ENCODE results near the gene PPARD. TPM values are rescaled to one million over a fixed set of nuclear protein-coding genes. Genes with fewer than 3 reads are reported as not detected.
"Not testable (repeated sequence)": the region's sequence is repeated elsewhere in the genome, so short reads cannot be mapped to it uniquely, and the experiment has no call there.

The PPARD gene
- total RNA-seq, 1 experiment from 2014 or later: 13.8 TPM

- Histone ChIP-seq H3K9me3 (ENCODE audit: low read depth, low read length, poor library complexity, severe bottlenecking) (no peaks in the 10 kb centered on the region), H3K27me3 (replicated peaks; ENCODE audit: insufficient read depth, low read depth, low read length, poor library complexity) (no peaks in the 10 kb centered on the region), H3K27ac (ENCODE audit: low read depth, low read length, poor library complexity, severe bottlenecking) (no peak overlapping the region), H3K4me3 (ENCODE audit: low read depth, low read length, poor library complexity, severe bottlenecking) (no peak overlapping the region), H3K4me1 (ENCODE audit: insufficient read depth, low read length, poor library complexity, severe bottlenecking) (no peaks in the 10 kb centered on the region), H3K36me3 (ENCODE audit: insufficient read depth, low read length, poor library complexity, severe bottlenecking) (no peaks in the 10 kb centered on the region)
- TF ChIP-seq EZH2 (IDR thresholded peaks at IDR 0.05; ENCODE audit: borderline replicate concordance, low read depth, low read length, poor library complexity, severe bottlenecking): no peak
- no peak for TF ChIP-seq CTCF (conservative IDR thresholded peaks at IDR 0.05; ENCODE audit: low read depth, low read length)
- no TSS peak for BruUV-seq (replicated peaks)
- POLR2A ChIA-PET (ENCODE audit: low non-redundant PET): no interaction called here
- DNase-seq (ENCODE audit: low spot score): no peak
- intact Hi-C loops (cut with micrococcal nuclease; ENCODE audit: unreplicated experiment): no loop called here
- CTCF ChIA-PET: no interaction called here
Observed at GRCh38 chr6:35300848-35301247, 41.5 kb upstream of the PPARD start.

- TF ChIP-seq CTCF (conservative IDR thresholded peaks at IDR 0.05; ENCODE audit: low read depth, low read length) (no peak), EZH2 (IDR thresholded peaks at IDR 0.05; ENCODE audit: borderline replicate concordance, low read depth, low read length, poor library complexity, severe bottlenecking) (no peak)
- Histone ChIP-seq H3K27ac (ENCODE audit: low read depth, low read length, poor library complexity, severe bottlenecking) (no peak overlapping the region), H3K9me3 (ENCODE audit: low read depth, low read length, poor library complexity, severe bottlenecking) (no peaks in the 10 kb centered on the region), H3K4me1 (ENCODE audit: insufficient read depth, low read length, poor library complexity, severe bottlenecking) (no peaks in the 10 kb centered on the region), H3K27me3 (replicated peaks; ENCODE audit: insufficient read depth, low read depth, low read length, poor library complexity) (no peaks in the 10 kb centered on the region), H3K36me3 (ENCODE audit: insufficient read depth, low read length, poor library complexity, severe bottlenecking) (no peaks in the 10 kb centered on the region), H3K4me3 (ENCODE audit: low read depth, low read length, poor library complexity, severe bottlenecking) (no peak overlapping the region)
- CTCF ChIA-PET: no interaction called here
- POLR2A ChIA-PET (ENCODE audit: low non-redundant PET): no interaction called here
- no peak for DNase-seq (ENCODE audit: low spot score)
- intact Hi-C loops (cut with micrococcal nuclease; ENCODE audit: unreplicated experiment): no loop called here
- BruUV-seq (replicated peaks): no TSS peak
Observed at GRCh38 chr6:35302604-35303241, 39.6 kb upstream of the PPARD start.

GRCh38 chr6:35304299-35304698, 38.1 kb upstream of the PPARD start:
- POLR2A ChIA-PET (ENCODE audit: low non-redundant PET): no interaction called here

GRCh38 chr6:35305117-35305516, 37.2 kb upstream of the PPARD start:
- no peak for DNase-seq (ENCODE audit: low spot score)
- Histone ChIP-seq H3K4me3 (ENCODE audit: low read depth, low read length, poor library complexity, severe bottlenecking) (no peak overlapping the region), H3K9me3 (ENCODE audit: low read depth, low read length, poor library complexity, severe bottlenecking) (no peaks in the 10 kb centered on the region), H3K36me3 (ENCODE audit: insufficient read depth, low read length, poor library complexity, severe bottlenecking) (no peaks in the 10 kb centered on the region), H3K27me3 (replicated peaks; ENCODE audit: insufficient read depth, low read depth, low read length, poor library complexity) (no peaks in the 10 kb centered on the region), H3K27ac (ENCODE audit: low read depth, low read length, poor library complexity, severe bottlenecking) (no peak overlapping the region), H3K4me1 (ENCODE audit: insufficient read depth, low read length, poor library complexity, severe bottlenecking) (no peaks in the 10 kb centered on the region)
- intact Hi-C loops (cut with micrococcal nuclease; ENCODE audit: unreplicated experiment): no loop called here
- ChIA-PET POLR2A (ENCODE audit: low non-redundant PET) (no interaction called here), CTCF (interaction anchor here (0.7 kb wide), 1 partner anchor 159 kb away, joined by 4 read pairs; no protein-coding TSS in a partner anchor)
- no TSS peak for BruUV-seq (replicated peaks)
- TF ChIP-seq EZH2 (IDR thresholded peaks at IDR 0.05; ENCODE audit: borderline replicate concordance, low read depth, low read length, poor library complexity, severe bottlenecking) (no peak), CTCF (conservative IDR thresholded peaks at IDR 0.05; ENCODE audit: low read depth, low read length) (no peak)

More at GRCh38 chr6:35304299-35304698, 38.1 kb upstream of the PPARD start:
- Histone ChIP-seq H3K9me3 (ENCODE audit: low read depth, low read length, poor library complexity, severe bottlenecking) (no peaks in the 10 kb centered on the region), H3K4me3 (ENCODE audit: low read depth, low read length, poor library complexity, severe bottlenecking) (no peak overlapping the region), H3K27ac (ENCODE audit: low read depth, low read length, poor library complexity, severe bottlenecking) (no peak overlapping the region), H3K27me3 (replicated peaks; ENCODE audit: insufficient read depth, low read depth, low read length, poor library complexity) (no peaks in the 10 kb centered on the region), H3K4me1 (ENCODE audit: insufficient read depth, low read length, poor library complexity, severe bottlenecking) (no peaks in the 10 kb centered on the region), H3K36me3 (ENCODE audit: insufficient read depth, low read length, poor library complexity, severe bottlenecking) (no peaks in the 10 kb centered on the region)
- CTCF ChIA-PET: no interaction called here
- BruUV-seq (replicated peaks): no TSS peak
- TF ChIP-seq EZH2 (IDR thresholded peaks at IDR 0.05; ENCODE audit: borderline replicate concordance, low read depth, low read length, poor library complexity, severe bottlenecking): no peak
- intact Hi-C loops (cut with micrococcal nuclease; ENCODE audit: unreplicated experiment): no loop called here
- no peak for DNase-seq (ENCODE audit: low spot score)

- H3K36me3 ChIP-seq (ENCODE audit: insufficient read depth, low read length, poor library complexity, severe bottlenecking); H3K27me3 ChIP-seq (replicated peaks; ENCODE audit: insufficient read depth, low read depth, low read length, poor library complexity); POLR2A ChIA-PET (ENCODE audit: low non-redundant PET); H3K27ac ChIP-seq (ENCODE audit: low read depth, low read length, poor library complexity, severe bottlenecking); H3K4me1 ChIP-seq (ENCODE audit: insufficient read depth, low read length, poor library complexity, severe bottlenecking); H3K4me3 ChIP-seq (ENCODE audit: low read depth, low read length, poor library complexity, severe bottlenecking); DNase-seq (ENCODE audit: low spot score); H3K9me3 ChIP-seq (ENCODE audit: low read depth, low read length, poor library complexity, severe bottlenecking); CTCF ChIA-PET; BruUV-seq (replicated peaks); intact Hi-C loops (cut with micrococcal nuclease; ENCODE audit: unreplicated experiment): not testable (repeated sequence)
Observed at GRCh38 chr6:35307138-35307537, 35.2 kb upstream of the PPARD start.

Measured in A673 (cell line).